A549 (cell line): ENCODE results near the gene ZIM2.

Experiments
- CBX2 ChIP-seq: fragments of 200-600 bp; sonication (generic); IDR thresholded peaks from 2 replicates; pipeline ENCODE4 v1.6.1; 2016; ENCODE audit warnings: low read depth, mild to moderate bottlenecking, borderline replicate concordance
- CEBPB ChIP-seq, 2 experiments: fragments of >200 bp in 1 of 2; sonication (Bioruptor Twin) in 1 of 2; formaldehyde crosslinking in 1 of 2; IDR thresholded peaks; 2 replicates each; pipeline ENCODE4 v1.6.1; 2012 to 2016
- CHD4 ChIP-seq: fragments of 200-600 bp; sonication (generic); IDR thresholded peaks from 2 replicates; pipeline ENCODE4 v1.6.1; 2016; ENCODE audit warnings: antibody characterized with exemption, mild to moderate bottlenecking, borderline replicate concordance
- CTCF ChIP-seq: fragments of >200 bp; sonication (Bioruptor Twin); formaldehyde crosslinking; IDR thresholded peaks from 3 replicates; pipeline ENCODE4 v1.5.1; 2016
- ELK1 ChIP-seq: fragments of 150-350 bp; IDR thresholded peaks from 2 replicates; pipeline ENCODE4 v1.6.1; 2014; ENCODE audit warnings: low read depth, mild to moderate bottlenecking, low read length
- FOSL2 ChIP-seq, 2 experiments: fragments of 450-650 bp in 1 of 2; fragments of >200 bp in 1 of 2; sonication (Bioruptor Twin) in 1 of 2; formaldehyde crosslinking; IDR thresholded peaks; 2 replicates each; pipeline versions ENCODE4 v1.5.0 to v1.6.1; 2016 to 2020; ENCODE audit warnings: mild to moderate bottlenecking in 1 of 2, moderate library complexity in 1 of 2
- JUN ChIP-seq, 2 experiments: fragments of >200 bp; sonication (Bioruptor Twin); formaldehyde crosslinking; IDR thresholded peaks; 2 replicates in 1 of 2; 3 replicates in 1 of 2; pipeline ENCODE4 v1.6.1; 2016 to 2017
- PBX3 ChIP-seq: IDR thresholded peaks from 2 replicates; pipeline ENCODE4 v1.6.1; 2012
- PHF8 ChIP-seq: fragments of 200-600 bp; sonication (generic); IDR thresholded peaks from 2 replicates; pipeline ENCODE4 v1.6.1; 2016; ENCODE audit warnings: low read depth, mild to moderate bottlenecking, antibody characterized with exemption, moderate library complexity, borderline replicate concordance
- POLR2A ChIP-seq: IDR thresholded peaks from 2 replicates; pipeline ENCODE4 v1.6.1; 2012; ENCODE audit warnings: mild to moderate bottlenecking, low read length

GRCh38 chr19:56823956-56824355 lies 16.6 kb downstream of the ZIM2 start:
- TF ChIP-seq CEBPB (IDR thresholded peaks at IDR 0.05) (no peak), JUN (IDR thresholded peaks at IDR 0.05) (no peak), CTCF (no peak), ELK1 (no peak), CBX2 (no peak), PBX3 (no peak), CHD4 (no peak), PHF8 (no peak), POLR2A (no peak), FOSL2 (IDR thresholded peaks at IDR 0.05) (no peak), FOSL2 (CRISPR knock-in tag; IDR thresholded peaks at IDR 0.05) (no peak)
